Neural progenitor cell (in vitro differentiated cells): ENCODE measurements around the gene CYTH1.

ENCODE experiments used
- CTCF ChIP-seq: fragments of 200-600 bp; sonication (generic); IDR thresholded peaks from 2 replicates; pipeline ENCODE4 v1.5.1; 2017; ENCODE audit warnings: antibody characterized with exemption, mild to moderate bottlenecking
- EZH2phosphoT487 ChIP-seq: fragments of 200-600 bp; sonication (generic); IDR thresholded peaks from 2 replicates; pipeline ENCODE4 v1.6.1; 2017; ENCODE audit warnings: antibody characterized with exemption

- TF ChIP-seq CTCF (no peak), EZH2phosphoT487 (no peak)
Measured at GRCh38 chr17:78742901-78743300, 39.2 kb downstream of the CYTH1 start.
